Epithelial cell of alveolus of lung (primary cell): ENCODE results near the gene SCRN2. TPM values are rescaled to one million over a fixed set of nuclear protein-coding genes. Genes with fewer than 3 reads are reported as not detected.

ENCODE experiments used
- total RNA-seq: library from RNA; depleted of rRNA; stranded (reverse); fragments of >200 nt; gene quantifications from 2 replicates; pipeline ENCODE4 v1.2.1, GENCODE V29; 2015

The SCRN2 gene
- 16.8 and 27.5 TPM in 2 replicates for total RNA-seq

DNA sequence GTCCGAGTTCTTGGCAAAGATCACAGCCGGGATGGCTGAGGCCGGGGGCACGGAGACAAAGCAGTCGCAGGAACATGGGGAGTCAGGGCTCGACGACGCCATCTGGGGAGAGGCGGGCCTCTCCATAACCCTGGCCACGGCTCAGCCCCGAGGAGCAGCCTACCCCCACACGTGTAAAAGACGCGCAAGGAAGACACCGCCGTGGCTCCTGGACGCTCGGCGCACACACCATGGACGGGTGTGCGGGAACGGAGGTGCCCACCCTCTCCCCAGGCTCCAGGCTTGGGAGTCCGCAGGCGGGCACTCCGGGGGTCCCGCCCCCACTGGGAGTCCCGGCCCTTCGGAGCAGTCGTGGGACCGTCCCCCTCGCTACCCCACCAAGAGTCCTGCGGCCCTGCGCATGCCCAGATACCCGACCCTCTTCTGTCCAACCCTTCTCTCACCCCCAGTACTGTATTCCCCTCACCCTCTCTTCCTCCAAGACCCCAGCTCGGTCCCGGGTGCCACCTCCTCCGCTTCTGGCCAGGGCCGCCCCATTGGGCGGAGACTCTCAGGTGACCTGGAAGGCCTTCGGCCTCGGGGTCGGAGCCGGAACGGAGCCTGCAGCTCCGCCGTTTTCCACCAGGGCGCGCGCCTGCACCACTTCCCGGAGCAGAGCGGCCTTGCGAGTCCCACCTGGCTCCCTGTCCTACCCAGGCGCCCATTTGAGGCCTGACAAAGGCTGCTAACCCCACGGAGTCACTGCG, at the start of gene SCRN2:
SCRN2 (minus strand) TSS at position 532 of the 746 bp plus-strand sequence; CDS start at position 102, 430 bp downstream.

DNA sequence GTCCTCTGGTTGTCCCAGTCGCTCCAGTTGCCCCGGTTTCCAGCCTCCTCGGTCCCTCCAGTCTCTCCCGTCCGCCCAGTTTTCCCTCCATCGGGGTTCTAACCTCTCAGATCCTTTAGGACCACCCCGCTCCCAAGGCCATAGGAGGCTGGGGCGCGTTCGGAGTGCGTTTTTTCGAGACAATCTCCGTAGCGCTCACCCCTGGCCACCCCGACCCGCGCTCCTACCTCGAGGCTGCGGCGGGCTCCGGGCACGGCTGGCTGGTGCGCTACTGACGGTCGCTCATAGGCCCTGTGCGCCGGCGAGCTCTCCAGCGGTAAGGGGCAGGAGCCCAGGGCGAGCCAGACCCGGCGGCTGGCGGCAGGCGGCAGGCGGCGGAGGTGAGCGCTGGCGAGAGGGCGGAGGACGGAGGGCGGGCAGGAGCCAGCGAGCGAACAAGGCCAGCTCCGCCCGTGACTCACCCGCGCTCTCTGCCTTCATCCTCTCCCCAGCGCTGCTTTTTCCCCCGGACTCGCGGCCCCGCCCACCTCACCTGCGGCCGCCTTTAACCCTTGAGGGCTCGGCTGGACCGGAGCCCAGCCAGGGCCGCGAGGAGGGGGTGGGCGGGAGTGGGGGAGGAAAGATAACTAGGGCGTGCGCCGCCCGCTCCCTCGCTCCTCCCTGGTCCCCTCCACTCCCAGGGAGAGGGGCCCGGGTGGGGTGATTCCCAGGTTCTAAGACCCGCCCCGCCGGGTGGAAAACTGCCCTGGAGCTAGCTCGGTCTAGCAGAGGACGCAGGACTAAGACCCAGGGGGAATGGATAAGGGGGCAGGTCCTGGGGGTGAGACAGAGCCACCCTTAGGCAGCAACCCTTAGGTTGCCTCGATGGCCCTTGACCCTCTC, 9.9 kb upstream of the SCRN2 start, which contains the start of gene SP6:
SP6 (minus strand) TSS at position 472 of the 882 bp plus-strand sequence. CDS start 2,734 bp downstream, outside the sequence.

DNA sequence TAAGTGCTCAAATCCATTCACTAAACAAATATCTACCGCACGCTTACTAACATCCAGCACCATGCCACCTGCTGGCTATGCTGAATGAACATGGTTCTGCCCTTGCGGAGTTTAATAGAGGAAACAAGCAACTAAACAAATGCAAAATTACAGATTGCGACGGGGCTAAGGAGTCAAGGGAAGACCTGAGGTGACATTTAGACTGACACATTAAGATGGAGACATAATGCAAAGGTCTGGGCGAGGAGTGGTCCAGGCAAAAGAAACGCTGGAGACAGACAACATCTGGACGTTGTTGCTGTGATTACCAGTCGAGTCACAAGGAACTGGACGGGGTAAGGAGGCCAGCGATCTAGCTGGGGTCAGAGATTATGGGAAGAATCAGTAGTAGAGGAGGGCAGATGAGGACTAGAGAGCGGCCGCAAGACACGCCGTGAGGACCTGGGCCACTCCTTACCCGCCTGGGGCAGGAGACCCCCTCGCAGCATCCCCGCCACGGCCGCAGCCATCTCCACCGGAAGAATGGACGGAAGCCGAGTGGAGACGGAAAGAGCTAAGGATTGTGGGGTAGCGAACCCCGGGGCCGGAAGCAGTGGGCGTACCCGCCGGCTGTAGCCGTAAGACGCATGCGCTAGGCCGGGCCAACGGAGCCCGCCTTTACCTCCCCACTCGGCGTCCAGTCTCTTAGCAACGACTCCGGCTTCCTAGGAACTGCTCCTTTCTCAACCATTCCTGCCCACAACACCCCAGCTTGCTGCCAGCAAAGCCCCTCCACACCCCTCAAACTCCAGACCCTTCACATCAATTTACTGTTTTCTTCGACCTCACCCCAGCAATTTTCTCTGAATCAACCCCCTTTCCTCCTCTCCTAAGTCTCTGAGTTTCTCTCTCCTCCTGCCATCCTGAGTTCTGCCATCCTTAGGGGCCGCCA, 9.8 kb downstream of the SCRN2 start, which contains the start of the genes LRRC46 and MRPL10:
LRRC46 (plus strand) TSS at position 668 of the 931 bp plus-strand sequence. CDS start 320 bp downstream, outside the sequence.
MRPL10 (minus strand) TSS at position 539 of the 931 bp plus-strand sequence; CDS start at position 509, 30 bp downstream.

DNA sequence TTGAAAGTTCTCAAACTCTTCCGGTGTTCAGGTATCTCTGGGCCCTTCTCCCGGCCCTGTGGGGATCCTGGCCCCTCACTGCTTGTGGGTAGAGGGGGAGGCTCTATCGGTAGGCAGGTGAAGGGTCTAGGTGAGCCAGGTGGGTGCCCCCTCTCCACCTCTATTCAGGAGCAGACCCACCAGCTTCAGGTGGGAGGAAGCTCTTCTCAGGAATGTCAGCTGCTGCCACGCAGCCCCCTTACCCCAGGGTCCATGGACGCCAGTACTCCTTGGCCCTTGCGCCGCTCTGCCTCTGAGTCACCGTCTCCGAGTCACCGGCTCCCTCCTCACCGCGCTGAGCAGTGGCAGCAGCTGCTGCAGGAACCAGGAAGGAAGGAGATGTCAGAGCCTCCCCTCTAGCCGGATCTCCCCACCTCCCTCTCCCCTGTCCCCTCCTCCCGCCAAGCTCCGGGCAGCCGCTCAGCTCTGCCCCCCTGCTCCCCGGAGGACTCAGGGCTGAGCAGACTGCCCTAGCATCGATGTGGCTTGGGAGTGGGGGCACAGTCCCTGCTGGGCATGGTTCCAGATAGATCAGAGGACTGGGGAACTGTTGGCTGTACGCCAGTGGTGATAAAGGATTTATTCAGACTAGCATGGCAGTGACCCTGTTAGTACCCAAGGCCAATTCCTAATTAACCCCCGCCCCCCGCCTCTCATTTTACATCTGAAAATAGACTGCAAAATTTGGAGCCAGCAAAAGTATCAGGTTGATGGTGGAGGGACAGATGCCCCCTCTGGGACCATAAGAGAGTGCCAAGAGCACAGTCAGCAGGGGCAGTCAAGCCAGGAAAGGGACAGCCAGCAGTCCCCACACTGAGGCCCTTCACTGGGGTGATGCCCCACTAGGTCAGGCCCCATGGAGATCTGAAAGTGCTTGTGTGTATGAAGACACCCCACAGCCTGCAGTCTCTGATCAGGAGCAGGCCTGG, 19.4 kb downstream of the SCRN2 start, which contains the start of gene OSBPL7:
OSBPL7 (minus strand) TSS at position 371 of the 968 bp plus-strand sequence. CDS start 1,516 bp downstream, outside the sequence.

Other genes with a start within 250 kb of the SCRN2 start
- 172 and 270 TPM in 2 replicates for gene KPNB1, start 191.4 kb downstream of the SCRN2 start, total RNA-seq
- gene TBKBP1, start 147.1 kb downstream of the SCRN2 start, total RNA-seq = 4.5 and 12.9 TPM in 2 replicates
- 0.39 TPM in 1 of 2 replicates, not detected in the other for gene TBX21, start 108.0 kb downstream of the SCRN2 start, total RNA-seq
- gene OSBPL7, start 19.5 kb downstream of the SCRN2 start, total RNA-seq = 5.9 and 10.6 TPM in 2 replicates
- gene MRPL10, start 9.7 kb downstream of the SCRN2 start, total RNA-seq = 56.2 and 57.4 TPM in 2 replicates
- gene LRRC46, start 9.6 kb downstream of the SCRN2 start, total RNA-seq = 0.13 TPM in 1 of 2 replicates, not detected in the other
- 0.13 TPM in 1 of 2 replicates, not detected in the other for gene SP6, start 9.9 kb upstream of the SCRN2 start, total RNA-seq
- 2.1 and 4.6 TPM in 2 replicates for gene SP2, start 55.0 kb upstream of the SCRN2 start, total RNA-seq
- 17.2 and 32.7 TPM in 2 replicates for gene PNPO, start 100.3 kb upstream of the SCRN2 start, total RNA-seq
- 0.26 TPM in 1 of 2 replicates, not detected in the other for gene PRR15L, start 116.6 kb upstream of the SCRN2 start, total RNA-seq
- 32.2 and 58.6 TPM in 2 replicates for gene CDK5RAP3, start 129.8 kb upstream of the SCRN2 start, total RNA-seq
- 34.8 and 54.0 TPM in 2 replicates for gene COPZ2, start 196.5 kb upstream of the SCRN2 start, total RNA-seq
- 69.8 and 125 TPM in 2 replicates for gene NFE2L1, start 207.1 kb upstream of the SCRN2 start, total RNA-seq